SH-SY5Y (cell line): Measurements from ENCODE around the gene IGSF5.

ENCODE experiments used
- GATA2 ChIP-seq: IDR thresholded peaks from 2 replicates; pipeline ENCODE4 v1.6.1; 2011; ENCODE audit warnings: mild to moderate bottlenecking, low read depth, low read length
- GATA3 ChIP-seq: IDR thresholded peaks from 2 replicates; pipeline ENCODE4 v1.6.1; 2011; ENCODE audit warnings: low read depth, mild to moderate bottlenecking, low read length, moderate library complexity

Gene IGSF5

GRCh38 chr21:39834543-39834942 is 89.6 kb downstream of the IGSF5 start:
- TF ChIP-seq GATA3 (no peak), GATA2 (no peak)

DNA sequence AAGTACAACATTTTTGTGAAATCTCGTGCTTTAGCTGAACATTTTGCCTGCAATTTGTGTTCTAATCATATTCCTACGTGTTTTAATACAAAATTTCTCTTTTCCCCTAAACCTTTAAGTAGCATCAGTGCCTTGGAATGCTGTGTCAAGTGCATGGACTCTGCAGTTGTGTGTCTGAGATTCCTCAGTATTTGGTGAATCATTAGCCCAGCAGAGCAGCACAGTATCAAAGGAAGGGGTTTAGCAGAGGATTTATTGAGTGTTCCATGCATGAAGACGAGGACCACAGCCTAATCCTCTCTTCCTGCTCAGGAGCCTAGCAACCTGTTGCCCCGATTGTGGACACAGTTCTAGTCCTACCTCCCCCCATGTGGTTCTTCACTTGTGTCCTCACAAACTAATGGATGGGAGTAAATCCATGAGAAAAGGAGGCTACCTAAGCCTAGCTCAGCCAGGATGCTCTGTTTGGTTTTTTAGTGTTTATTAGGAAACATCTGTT is 92.9 kb downstream of the IGSF5 start:
- no peak for TF ChIP-seq GATA3
- no peak for TF ChIP-seq GATA2

DNA sequence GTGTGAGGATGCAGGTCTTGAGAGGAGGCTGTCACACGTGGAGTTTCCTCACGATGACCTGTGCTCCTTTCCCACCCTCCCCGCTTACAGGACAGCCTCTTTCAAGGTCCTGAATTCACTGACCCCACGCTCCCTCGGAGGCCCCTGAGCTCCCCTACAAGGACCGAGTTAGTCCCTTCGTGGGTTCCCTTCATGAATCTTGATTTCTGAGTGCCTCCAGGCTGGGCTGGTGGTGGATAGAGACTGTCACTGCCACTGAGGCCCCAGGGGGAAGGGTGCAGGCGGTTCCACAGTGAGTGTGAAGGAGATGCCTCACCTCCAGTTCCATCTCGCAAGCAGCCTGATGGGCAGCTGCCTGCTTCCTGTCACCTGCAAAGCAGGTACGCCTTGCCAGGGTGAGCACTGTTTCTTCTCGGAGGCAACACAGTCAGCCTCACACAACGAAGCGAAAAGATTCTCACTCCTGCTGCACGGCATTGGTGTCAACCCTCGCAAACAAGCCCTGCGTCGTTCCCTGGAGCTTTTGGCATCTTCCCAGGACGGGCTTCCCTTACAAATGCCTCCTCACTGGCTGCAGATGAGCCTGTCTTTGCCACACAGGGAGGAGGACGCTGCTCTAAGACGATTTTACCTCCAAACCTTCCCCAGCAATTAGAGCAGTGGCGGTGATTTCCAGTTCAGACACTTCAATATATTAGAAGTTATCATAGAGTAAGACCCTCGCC is 95.6 kb downstream of the IGSF5 start:
- TF ChIP-seq GATA3 (no peak), GATA2 (no peak)

DNA sequence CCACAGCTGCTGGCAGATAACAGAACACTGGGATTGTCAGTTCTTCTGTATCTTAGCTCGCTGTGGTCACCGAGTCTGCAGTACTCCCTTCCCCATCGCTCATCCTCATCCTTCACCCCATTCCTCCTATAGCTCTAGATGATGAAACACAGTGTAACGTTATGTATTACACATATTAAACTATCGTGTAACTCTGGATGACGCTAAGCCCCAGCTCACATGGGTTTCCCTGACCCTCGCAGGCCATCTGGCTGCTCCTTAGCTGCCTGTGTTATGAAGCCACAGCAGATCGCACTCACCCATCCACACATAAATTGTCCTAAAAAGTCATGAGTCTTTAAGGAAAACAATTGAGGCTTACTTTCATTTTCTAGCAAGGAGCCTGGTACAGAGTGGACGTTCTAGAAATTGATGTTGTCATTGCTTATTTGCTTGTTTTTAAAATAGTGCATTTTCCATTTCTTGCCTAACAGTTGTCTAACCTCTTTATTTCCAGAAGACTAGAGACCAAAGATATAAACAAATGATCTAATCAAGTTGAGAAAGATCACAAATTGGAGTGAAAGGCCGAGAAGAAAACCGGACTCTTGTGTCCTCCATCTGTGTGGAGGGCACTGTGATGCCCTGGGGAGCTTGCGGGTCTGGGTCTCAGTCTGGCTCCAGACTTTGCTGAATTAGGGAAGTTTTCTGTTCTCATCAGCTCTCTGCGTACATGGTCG is 97.9 kb downstream of the IGSF5 start:
- TF ChIP-seq GATA2 (no peak), GATA3 (no peak)

DNA sequence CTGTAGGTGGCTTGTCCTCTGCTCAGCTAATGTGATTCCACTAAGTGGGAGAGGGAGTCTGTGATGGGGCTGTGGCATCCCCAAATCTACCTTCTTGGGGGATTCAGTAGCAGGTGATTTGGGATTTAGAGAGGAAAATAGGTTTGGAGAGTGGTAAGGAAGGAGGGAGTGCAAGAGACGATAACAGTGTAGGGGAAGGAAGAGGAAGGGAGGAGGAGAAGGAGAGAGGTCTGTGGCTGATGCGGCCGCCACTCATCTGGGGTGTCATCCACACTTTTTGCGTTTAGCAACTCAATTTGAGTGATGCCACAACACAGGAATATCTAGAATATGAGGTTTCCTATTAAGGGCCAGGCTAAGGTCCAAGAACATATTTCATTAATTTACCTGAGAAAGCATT is 98.5 kb downstream of the IGSF5 start:
- no peak for TF ChIP-seq GATA3
- TF ChIP-seq GATA2, result no peak

- TF ChIP-seq GATA3 (no peak), GATA2 (no peak)
Measured at GRCh38 chr21:39843916-39844315, 98.9 kb downstream of the IGSF5 start.

GRCh38 chr21:39845571-39846130 is 100.7 kb downstream of the IGSF5 start:
- TF ChIP-seq GATA2, result no peak
- no peak for TF ChIP-seq GATA3

DNA sequence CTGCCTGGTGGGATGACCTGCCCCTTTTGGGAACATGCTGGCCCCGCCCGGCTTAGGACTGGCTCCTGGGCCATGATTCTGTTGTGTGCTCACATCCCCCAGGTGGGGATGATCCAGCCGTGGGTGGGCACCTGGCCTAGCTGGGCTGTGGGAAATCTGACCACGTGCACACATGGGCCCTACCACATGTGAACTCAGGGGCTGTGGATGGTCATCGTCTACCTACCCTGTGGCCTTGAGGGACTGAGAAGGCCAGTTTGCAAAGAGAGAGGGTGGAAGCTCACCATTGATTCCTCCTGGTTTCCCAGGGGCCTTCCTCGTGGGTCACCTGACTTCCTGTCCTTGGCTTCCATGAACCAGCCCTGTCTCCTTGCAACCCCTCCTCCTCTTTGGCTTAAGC is 102.9 kb downstream of the IGSF5 start:
- TF ChIP-seq GATA3, result no peak
- TF ChIP-seq GATA2, result no peak

DNA sequence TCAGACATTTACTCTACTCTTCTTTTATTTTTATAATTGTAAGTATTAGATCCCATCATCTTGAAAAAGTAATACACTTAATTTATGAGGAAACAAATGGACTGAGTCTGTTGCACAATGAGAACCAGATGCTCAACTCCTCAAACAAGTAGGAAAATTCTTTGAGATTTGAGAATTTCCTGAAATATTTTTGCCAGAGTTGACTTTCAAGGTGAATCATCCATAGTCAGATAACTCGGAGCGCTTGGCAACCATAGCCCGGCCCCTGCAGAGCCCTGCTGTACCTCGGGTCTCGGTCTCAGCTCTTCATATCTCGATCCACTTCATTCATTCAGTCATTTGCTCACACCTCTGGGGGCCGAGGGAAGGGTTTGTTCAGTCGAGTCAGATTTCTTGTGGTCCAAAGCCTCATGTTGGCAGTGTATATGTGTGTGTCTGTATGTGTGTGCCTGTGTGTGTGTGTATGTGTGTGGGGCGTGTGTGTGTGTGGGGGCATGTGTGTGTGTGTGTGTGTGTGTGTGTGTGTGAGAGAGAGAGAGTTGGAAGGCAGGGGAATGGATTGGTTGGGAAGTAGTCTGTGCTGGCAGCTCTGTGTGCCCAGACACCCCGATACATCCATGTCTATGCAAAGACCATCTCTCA is 104.2 kb downstream of the IGSF5 start:
- no peak for TF ChIP-seq GATA2
- TF ChIP-seq GATA3, result no peak

DNA sequence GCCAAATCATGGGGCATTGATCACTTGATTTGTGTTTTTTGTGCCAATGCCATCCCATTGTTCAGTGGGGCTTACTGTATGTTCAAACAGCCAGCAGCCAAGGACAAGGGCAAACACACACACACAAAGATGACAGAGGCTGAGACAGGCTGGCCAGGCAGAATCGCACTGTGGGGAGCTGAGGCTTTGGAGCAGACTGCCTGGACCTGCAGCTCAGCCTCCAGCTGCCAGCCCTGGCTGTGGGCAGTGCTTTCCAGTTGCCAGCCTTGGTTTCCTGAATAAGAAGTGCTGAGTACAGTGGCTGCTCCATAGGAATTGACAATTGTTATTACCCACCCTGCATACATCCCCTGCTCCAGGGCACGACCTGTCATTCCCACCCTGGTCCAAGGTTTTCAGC is 105.3 kb downstream of the IGSF5 start:
- TF ChIP-seq GATA3 (no peak), GATA2 (no peak)

- TF ChIP-seq GATA2 (no peak), GATA3 (no peak)
Measured at GRCh38 chr21:39851002-39851618, 106.1 kb downstream of the IGSF5 start.
